Thyroid gland (tissue), 4 donors: ENCODE results near the gene SMG9.

Experiments used
- POLR2A ChIP-seq, 2 donors: fragments of 450-650 bp; IDR thresholded peaks; one replicate each; pipeline ENCODE4 v1.6.1; 2017; ENCODE audit warnings: antibody characterized with exemption in 2 of 2, mild to moderate bottlenecking in 2 of 2, moderate library complexity in 1 of 2
- TF ChIP-seq, protein P1 (sequence below), 6 experiments: fragments of 200-600 bp in 3 of 6; fragments of 450-650 bp in 3 of 6; sonication (generic) in 3 of 6; IDR thresholded peaks; one replicate each; pipeline ENCODE4 v1.5.1; 2016 to 2019; ENCODE audit warnings: antibody characterized with exemption in 6 of 6, mild to moderate bottlenecking in 2 of 6, inconsistent platforms in 1 of 6, moderate library complexity in 1 of 6

DNA sequence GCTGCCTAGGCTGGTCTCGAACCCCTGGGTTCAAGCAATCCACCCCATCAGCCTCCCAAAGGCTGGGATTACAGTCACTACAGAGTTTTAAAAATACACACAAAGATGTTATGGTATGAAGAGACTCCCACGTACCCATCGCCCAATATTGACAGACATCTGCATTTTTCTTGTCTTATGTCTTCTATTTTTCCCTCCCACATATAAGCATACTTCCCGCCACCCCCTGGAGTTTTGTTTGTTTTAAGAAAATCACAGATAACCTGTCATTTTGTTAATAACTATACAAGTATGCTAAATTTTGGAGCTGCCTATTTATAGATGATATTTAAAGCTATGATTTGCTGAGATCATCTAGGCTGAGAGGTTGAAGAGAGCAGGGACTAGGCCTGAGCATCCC, 6.2 kb upstream of the SMG9 start:
- TF ChIP-seq, protein P1, sequence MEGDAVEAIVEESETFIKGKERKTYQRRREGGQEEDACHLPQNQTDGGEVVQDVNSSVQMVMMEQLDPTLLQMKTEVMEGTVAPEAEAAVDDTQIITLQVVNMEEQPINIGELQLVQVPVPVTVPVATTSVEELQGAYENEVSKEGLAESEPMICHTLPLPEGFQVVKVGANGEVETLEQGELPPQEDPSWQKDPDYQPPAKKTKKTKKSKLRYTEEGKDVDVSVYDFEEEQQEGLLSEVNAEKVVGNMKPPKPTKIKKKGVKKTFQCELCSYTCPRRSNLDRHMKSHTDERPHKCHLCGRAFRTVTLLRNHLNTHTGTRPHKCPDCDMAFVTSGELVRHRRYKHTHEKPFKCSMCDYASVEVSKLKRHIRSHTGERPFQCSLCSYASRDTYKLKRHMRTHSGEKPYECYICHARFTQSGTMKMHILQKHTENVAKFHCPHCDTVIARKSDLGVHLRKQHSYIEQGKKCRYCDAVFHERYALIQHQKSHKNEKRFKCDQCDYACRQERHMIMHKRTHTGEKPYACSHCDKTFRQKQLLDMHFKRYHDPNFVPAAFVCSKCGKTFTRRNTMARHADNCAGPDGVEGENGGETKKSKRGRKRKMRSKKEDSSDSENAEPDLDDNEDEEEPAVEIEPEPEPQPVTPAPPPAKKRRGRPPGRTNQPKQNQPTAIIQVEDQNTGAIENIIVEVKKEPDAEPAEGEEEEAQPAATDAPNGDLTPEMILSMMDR (IDR thresholded peaks at IDR 0.05), result no peak
- TF ChIP-seq POLR2A (IDR thresholded peaks at IDR 0.05), result no peak
